Neural progenitor cell (in vitro differentiated cells): Measurements from ENCODE around the gene GPR183.

Experiments used
- EZH2 ChIP-seq: fragments of 200-600 bp; sonication (generic); IDR thresholded peaks from 2 replicates; pipeline ENCODE4 v1.6.1; 2017; ENCODE audit warnings: antibody characterized with exemption, mild to moderate bottlenecking, moderate library complexity
- TF ChIP-seq, protein P1 (sequence below): fragments of 200-600 bp; sonication (generic); IDR thresholded peaks from 2 replicates; pipeline ENCODE4 v1.5.1; 2017; ENCODE audit warnings: antibody characterized with exemption, mild to moderate bottlenecking

DNA sequence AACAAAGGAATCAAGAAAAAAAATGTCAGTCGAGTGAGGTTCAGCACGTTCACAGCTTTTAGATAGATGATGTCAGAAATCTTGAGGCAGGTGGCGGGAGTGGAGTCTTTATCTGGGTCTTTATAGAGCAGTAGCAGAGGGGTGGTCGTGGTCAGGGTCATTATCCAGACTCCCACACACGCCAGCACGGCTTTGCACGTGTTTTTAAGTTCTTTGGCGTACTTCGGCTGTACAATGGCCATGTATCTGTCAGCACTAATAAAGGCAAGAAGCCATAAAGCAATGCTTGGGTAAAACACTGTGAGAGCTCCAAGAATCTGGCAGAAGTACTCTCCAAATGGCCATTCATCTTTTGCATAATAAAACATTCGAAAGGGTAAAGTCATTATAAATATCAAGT is 51.9 kb downstream of the GPR183 start:
- TF ChIP-seq, protein P1, sequence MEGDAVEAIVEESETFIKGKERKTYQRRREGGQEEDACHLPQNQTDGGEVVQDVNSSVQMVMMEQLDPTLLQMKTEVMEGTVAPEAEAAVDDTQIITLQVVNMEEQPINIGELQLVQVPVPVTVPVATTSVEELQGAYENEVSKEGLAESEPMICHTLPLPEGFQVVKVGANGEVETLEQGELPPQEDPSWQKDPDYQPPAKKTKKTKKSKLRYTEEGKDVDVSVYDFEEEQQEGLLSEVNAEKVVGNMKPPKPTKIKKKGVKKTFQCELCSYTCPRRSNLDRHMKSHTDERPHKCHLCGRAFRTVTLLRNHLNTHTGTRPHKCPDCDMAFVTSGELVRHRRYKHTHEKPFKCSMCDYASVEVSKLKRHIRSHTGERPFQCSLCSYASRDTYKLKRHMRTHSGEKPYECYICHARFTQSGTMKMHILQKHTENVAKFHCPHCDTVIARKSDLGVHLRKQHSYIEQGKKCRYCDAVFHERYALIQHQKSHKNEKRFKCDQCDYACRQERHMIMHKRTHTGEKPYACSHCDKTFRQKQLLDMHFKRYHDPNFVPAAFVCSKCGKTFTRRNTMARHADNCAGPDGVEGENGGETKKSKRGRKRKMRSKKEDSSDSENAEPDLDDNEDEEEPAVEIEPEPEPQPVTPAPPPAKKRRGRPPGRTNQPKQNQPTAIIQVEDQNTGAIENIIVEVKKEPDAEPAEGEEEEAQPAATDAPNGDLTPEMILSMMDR: no peak
- TF ChIP-seq EZH2: no peak
